ENCODE data around the gene IRX3. TPM values are rescaled to one million over a fixed set of nuclear protein-coding genes. Genes with fewer than 3 reads are reported as not detected.
"Not testable (repeated sequence)": the region's sequence is repeated elsewhere in the genome, so short reads cannot be mapped to it uniquely, and the experiment has no call there.

IRX3 gene
- total RNA-seq, 1 donor from 2014 or later, result 4.1 TPM

GRCh38 chr16:54265575-54266107 lies 20.9 kb downstream of the IRX3 start:
- peaks cover 9% of the 10 kb centered on the region for H3K27me3 Mint-ChIP-seq
- H3K4me1 Mint-ChIP-seq (ENCODE audit: low read depth), result no peaks in the 10 kb centered on the region
- H3K27ac Mint-ChIP-seq, result no peak overlapping the region
- no peaks in the 10 kb centered on the region for H3K36me3 Mint-ChIP-seq (ENCODE audit: insufficient read depth)
- no peak overlapping the region for H3K4me3 Mint-ChIP-seq (ENCODE audit: low read depth)
- TF ChIP-seq CTCF (IDR thresholded peaks at IDR 0.05; ENCODE audit: unreplicated experiment), result no peak
- DNase-seq (ENCODE audit: low spot score, unreplicated experiment), result no peak
- H3K9me3 Mint-ChIP-seq (ENCODE audit: low read depth), result no peaks in the 10 kb centered on the region

GRCh38 chr16:54253118-54253517 lies 33.5 kb downstream of the IRX3 start:
- Mint-ChIP-seq H3K27ac (no peak overlapping the region), H3K4me3 (ENCODE audit: low read depth) (no peak overlapping the region), H3K4me1 (ENCODE audit: low read depth) (no peaks in the 10 kb centered on the region), H3K27me3 (peaks cover 14% of the 10 kb centered on the region), H3K9me3 (ENCODE audit: low read depth) (no peaks in the 10 kb centered on the region), H3K36me3 (ENCODE audit: insufficient read depth) (no peaks in the 10 kb centered on the region)
- TF ChIP-seq CTCF (IDR thresholded peaks at IDR 0.05; ENCODE audit: unreplicated experiment), result no peak
- no peak for DNase-seq (ENCODE audit: low spot score, unreplicated experiment)

- DNase-seq (ENCODE audit: low spot score, unreplicated experiment), result no peak
- Mint-ChIP-seq H3K36me3 (ENCODE audit: insufficient read depth) (no peaks in the 10 kb centered on the region), H3K9me3 (ENCODE audit: low read depth) (peaks cover 6% of the 10 kb centered on the region), H3K27me3 (peaks cover 10% of the 10 kb centered on the region), H3K4me3 (ENCODE audit: low read depth) (no peak overlapping the region), H3K4me1 (ENCODE audit: low read depth) (no peaks in the 10 kb centered on the region), H3K27ac (no peak overlapping the region)
- TF ChIP-seq CTCF (IDR thresholded peaks at IDR 0.05; ENCODE audit: unreplicated experiment), result no peak
Measured at GRCh38 chr16:54248863-54249710, 37.5 kb downstream of the IRX3 start.

- DNase-seq (ENCODE audit: low spot score, unreplicated experiment); H3K4me3 Mint-ChIP-seq (ENCODE audit: low read depth); H3K9me3 Mint-ChIP-seq (ENCODE audit: low read depth); H3K36me3 Mint-ChIP-seq (ENCODE audit: insufficient read depth); H3K27ac Mint-ChIP-seq; H3K4me1 Mint-ChIP-seq (ENCODE audit: low read depth): not testable (repeated sequence)
- H3K27me3 Mint-ChIP-seq, result peaks cover 20% of the 10 kb centered on the region
Measured at GRCh38 chr16:54247705-54248104, 38.9 kb downstream of the IRX3 start.

- Mint-ChIP-seq H3K27ac (no peak overlapping the region), H3K27me3 (peaks cover 20% of the 10 kb centered on the region), H3K4me1 (ENCODE audit: low read depth) (no peaks in the 10 kb centered on the region), H3K36me3 (ENCODE audit: insufficient read depth) (no peaks in the 10 kb centered on the region), H3K4me3 (ENCODE audit: low read depth) (no peak overlapping the region), H3K9me3 (ENCODE audit: low read depth) (peaks cover 6% of the 10 kb centered on the region)
- DNase-seq (ENCODE audit: low spot score, unreplicated experiment), result no peak
- no peak for TF ChIP-seq CTCF (IDR thresholded peaks at IDR 0.05; ENCODE audit: unreplicated experiment)
Measured at GRCh38 chr16:54246454-54246821, 40.1 kb downstream of the IRX3 start.

Measured in progenitor cell of endocrine pancreas (in vitro differentiated cells).